H1 (cell line): ENCODE results near the gene TMEM63C. TPM values are rescaled to one million over a fixed set of nuclear protein-coding genes. Genes with fewer than 3 reads are reported as not detected.
"Not testable (repeated sequence)": the region's sequence is repeated elsewhere in the genome, so short reads cannot be mapped to it uniquely, and the experiment has no call there.

ENCODE experiments used
- CTCF ChIA-PET: fragments of 300-600 bp; sonication (Branson Sonifier 250); formaldehyde crosslinking; loops from one replicate; lab custom pipeline; 2021; ENCODE audit not compliant: partially characterized antibody; lab: Charles Lee
- POLR2A ChIA-PET: fragments of 300-600 bp; sonication (Branson Sonifier 250); formaldehyde crosslinking; loops from one replicate; lab custom pipeline; 2021; ENCODE audit warnings: inconsistent platforms; ENCODE audit not compliant: partially characterized antibody; lab: Charles Lee
- DNase-seq, 2 experiments: peaks; one replicate each; pipeline versions ENCODE4 v3.0.0 to v3.0.0-alpha.2; 2010 to 2022; ENCODE audit warnings: low spot score in 2 of 2, low read depth in 1 of 2, mixed read lengths in 1 of 2
- FAIRE-seq: peaks from 2 replicates; lab custom pipeline; 2011; peaks lifted over from hg19 to GRCh38; lab: Jason Lieb, UNC
- H2AFZ ChIP-seq: 2 replicates; pipeline ENCODE4 v1.8.1; 2012; ENCODE audit warnings: low read length, inconsistent platforms
- H2AK5ac ChIP-seq: 2 replicates; pipeline ENCODE4 v1.6.1; 2013; ENCODE audit warnings: low read depth, low read length
- H2BK120ac ChIP-seq: replicated peaks from 2 replicates; pipeline ENCODE3; 2013; ENCODE audit warnings: low read depth, low read length, inconsistent platforms
- H2BK12ac ChIP-seq: 2 replicates; pipeline ENCODE4 v1.6.1; 2013; ENCODE audit warnings: low read depth, low read length
- H2BK15ac ChIP-seq: 2 replicates; pipeline ENCODE4 v1.6.1; 2013; ENCODE audit warnings: low read length
- H2BK20ac ChIP-seq: 2 replicates; pipeline ENCODE4 v1.6.1; 2013; ENCODE audit warnings: low read length
- H2BK5ac ChIP-seq: 2 replicates; pipeline ENCODE4 v1.6.1; 2013; ENCODE audit warnings: low read depth, low read length
- H3K14ac ChIP-seq: 2 replicates; pipeline ENCODE4 v1.6.1; 2013; ENCODE audit warnings: inconsistent platforms; ENCODE audit not compliant: insufficient read length
- H3K18ac ChIP-seq: 2 replicates; pipeline ENCODE4 v1.6.1; 2013; ENCODE audit warnings: low read length; ENCODE audit errors: extremely low read depth
- H3K23ac ChIP-seq: 2 replicates; pipeline ENCODE4 v1.6.1; 2013; ENCODE audit warnings: inconsistent platforms; ENCODE audit not compliant: insufficient read length
- H3K23me2 ChIP-seq: 2 replicates; pipeline ENCODE4 v1.6.1; 2013; ENCODE audit warnings: low read depth, low read length
- H3K27ac ChIP-seq: 2 replicates; pipeline ENCODE4 v1.6.1; 2011; ENCODE audit warnings: low read depth, low read length, inconsistent platforms
- H3K27me3 ChIP-seq, 4 experiments: replicated peaks in 1 of 4; 1 replicate in 1 of 4; 2 replicates in 3 of 4; pipeline versions ENCODE4 v1.6.1 to v1.8.1; 2011 to 2013; ENCODE audit warnings: low read length in 3 of 4, mild to moderate bottlenecking in 3 of 4, inconsistent platforms in 2 of 4, mixed read lengths in 2 of 4, moderate library complexity in 1 of 4; ENCODE audit not compliant: control insufficient read depth in 3 of 4, insufficient read depth in 3 of 4; ENCODE audit errors: extremely low read depth in 1 of 4
- H3K36me3 ChIP-seq, 4 experiments: 2 replicates each; pipeline versions ENCODE4 v1.6.1 to v1.8.1; 2011 to 2013; ENCODE audit warnings: mild to moderate bottlenecking in 4 of 4, low read length in 3 of 4, moderate library complexity in 2 of 4, control low read depth in 1 of 4, inconsistent platforms in 1 of 4; ENCODE audit not compliant: insufficient read depth in 4 of 4, control insufficient read depth in 2 of 4
- H3K4ac ChIP-seq: replicated peaks from 2 replicates; pipeline ENCODE3; 2013; ENCODE audit warnings: low read length, low read depth, mixed read lengths, inconsistent platforms; ENCODE audit not compliant: insufficient read length
- H3K4me1 ChIP-seq, 4 experiments: replicated peaks in 1 of 4; 1 replicate in 1 of 4; 2 replicates in 3 of 4; pipeline versions ENCODE4 v1.6.1 to v1.8.1; 2011 to 2013; ENCODE audit warnings: low read length in 3 of 4, inconsistent platforms in 2 of 4, mixed read lengths in 1 of 4; ENCODE audit not compliant: insufficient read depth in 4 of 4, control insufficient read depth in 3 of 4
- H3K4me2 ChIP-seq, 2 experiments: 2 replicates each; pipeline versions ENCODE4 v1.6.1 to v1.8.1; 2011 to 2013; ENCODE audit warnings: low read depth in 2 of 2, low read length in 2 of 2, control low read depth in 1 of 2, inconsistent platforms in 1 of 2, mild to moderate bottlenecking in 1 of 2; ENCODE audit not compliant: insufficient read depth in 1 of 2
- H3K4me3 ChIP-seq, 4 experiments: fragments of 200-600, 300-600 bp in 1 of 4; sonication (generic), shearing (Covaris generic), sonication (Bioruptor Twin) in 1 of 4; 2 replicates each; pipeline versions ENCODE4 v1.5.1 to v1.8.1; 2011 to 2016; ENCODE audit warnings: low read length in 4 of 4, low read depth in 3 of 4, control low read depth in 2 of 4, inconsistent platforms in 2 of 4, mild to moderate bottlenecking in 2 of 4, mixed read lengths in 1 of 4, moderate library complexity in 1 of 4; ENCODE audit not compliant: insufficient read depth in 2 of 4; ENCODE audit errors: extremely low read depth in 1 of 4
- H3K56ac ChIP-seq: replicated peaks from 2 replicates; pipeline ENCODE3; 2013; ENCODE audit warnings: low read depth, mild to moderate bottlenecking, mixed read lengths, low read length, inconsistent platforms; ENCODE audit not compliant: insufficient read length
- H3K79me1 ChIP-seq: 2 replicates; pipeline ENCODE4 v1.6.1; 2013; ENCODE audit warnings: low read depth, low read length, control low read depth
- H3K79me2 ChIP-seq, 2 experiments: 2 replicates each; pipeline versions ENCODE4 v1.6.1 to v1.8.1; 2012 to 2013; ENCODE audit warnings: low read length in 2 of 2, mild to moderate bottlenecking in 2 of 2, inconsistent platforms in 1 of 2; ENCODE audit not compliant: insufficient read depth in 2 of 2, control insufficient read depth in 1 of 2
- H3K9ac ChIP-seq, 4 experiments: replicated peaks in 1 of 4; 1 replicate in 1 of 4; 2 replicates in 3 of 4; pipeline versions ENCODE4 v1.6.1 to v1.8.1; 2011 to 2013; ENCODE audit warnings: low read depth in 3 of 4, low read length in 3 of 4, control low read depth in 2 of 4, mild to moderate bottlenecking in 2 of 4, moderate library complexity in 2 of 4, inconsistent platforms in 1 of 4; ENCODE audit errors: extremely low read depth in 1 of 4
- H3K9me3 ChIP-seq, 2 experiments: 2 replicates each; pipeline versions ENCODE4 v1.6.1 to v1.8.1; 2012 to 2013; ENCODE audit warnings: mild to moderate bottlenecking in 2 of 2, moderate library complexity in 2 of 2, control low read depth in 1 of 2, inconsistent platforms in 1 of 2, low read depth in 1 of 2, low read length in 1 of 2, mixed read lengths in 1 of 2; ENCODE audit not compliant: insufficient read depth in 2 of 2
- H4K20me1 ChIP-seq, 2 experiments: replicated peaks in 1 of 2; 2 replicates each; pipeline versions ENCODE3 to v1.8.1; 2011 to 2013; ENCODE audit warnings: inconsistent platforms in 2 of 2, low read length in 2 of 2, mild to moderate bottlenecking in 1 of 2; ENCODE audit not compliant: insufficient read depth in 2 of 2, control insufficient read depth in 1 of 2
- H4K5ac ChIP-seq: 2 replicates; pipeline ENCODE4 v1.6.1; 2013; ENCODE audit warnings: low read length, low read depth, mixed read lengths, inconsistent platforms; ENCODE audit not compliant: insufficient read length
- H4K8ac ChIP-seq: 2 replicates; pipeline ENCODE4 v1.8.0; 2013; ENCODE audit warnings: mild to moderate bottlenecking, moderate library complexity, low read length, inconsistent platforms; ENCODE audit not compliant: insufficient read depth; ENCODE audit errors: extremely low read depth
- H4K91ac ChIP-seq: replicated peaks from 2 replicates; pipeline ENCODE3; 2013; ENCODE audit warnings: low read length, mixed read lengths, inconsistent platforms; ENCODE audit not compliant: insufficient read length
- WGBS, 2 experiments: shearing (Covaris generic) in 1 of 2; methylation state at CpG; one replicate each; pipeline versions ENCODE4 v1.1.6 to v1.1.7; 2013 to 2015; ENCODE audit warnings: low lambda C conversion rate in 2 of 2, mixed read lengths in 2 of 2, inconsistent platforms in 1 of 2, low coverage in 1 of 2, missing lambda C conversion rate in 1 of 2; ENCODE audit not compliant: insufficient replicate concordance in 2 of 2, insufficient coverage in 1 of 2, insufficient read length in 1 of 2; ENCODE audit errors: extremely low coverage in 1 of 2, missing lambda C conversion rate in 1 of 2; 5-methylcytosine and 5-hydroxymethylcytosine counted together
- polyA plus RNA-seq, 7 experiments: library from polyadenylated mRNA; depleted of rRNA in 3 of 7; stranded (reverse) in 5 of 7; unstranded in 2 of 7; fragments of >200 nt in 5 of 7; fragments of 200-250 nt in 2 of 7; gene quantifications; 1 replicate in 5 of 7; 2 replicates in 1 of 7; 4 replicates in 1 of 7; pipeline versions ENCODE4 v1.2.1 to v1.2.3, GENCODE V29; 2011 to 2013; ENCODE audit warnings: missing spikeins in 2 of 7, mixed read lengths in 2 of 7
- total RNA-seq: library from RNA; stranded (reverse); fragmentation: NEBNext Ultra II Directional; extraction: Animal tissue kit (Norgen Biotek cat#: 25700); gene quantifications from 2 replicates; pipeline ENCODE4 v1.2.1, GENCODE V29; 2021

Gene TMEM63C
- total and polyA plus RNA-seq, 2 of the 8 experiments (the other 6 are each of a cell fraction or from before 2014, with no cell fraction given) = 3.0 to 7.6 TPM

- FAIRE-seq, H2BK15ac ChIP-seq, H3K27ac ChIP-seq, H3K18ac ChIP-seq, H2BK12ac ChIP-seq, H2AK5ac ChIP-seq, H3K4me1 ChIP-seq, H4K20me1 ChIP-seq, H3K9me3 ChIP-seq, H3K79me2 ChIP-seq, H3K14ac ChIP-seq, H4K8ac ChIP-seq, H3K23ac ChIP-seq, H2BK120ac ChIP-seq, POLR2A ChIA-PET, H2BK20ac ChIP-seq, H2BK5ac ChIP-seq, H3K79me1 ChIP-seq, H4K91ac ChIP-seq, H3K23me2 ChIP-seq, H3K36me3 ChIP-seq, DNase-seq, H3K9ac ChIP-seq, H3K4ac ChIP-seq, H3K56ac ChIP-seq, H3K4me3 ChIP-seq, H3K4me2 ChIP-seq, H3K27me3 ChIP-seq, H2AFZ ChIP-seq, H4K5ac ChIP-seq: not testable (repeated sequence)
- CTCF ChIA-PET = interaction anchor here (1.8 to 3.1 kb wide), 3 partner anchors 14 to 22 kb away, joined by 5 to 18 read pairs (median 6); no protein-coding TSS in a partner anchor
- 91% methylated on average over 8 of the region's 9 CpGs; no CpG with 5 or more reads in 1 of the 2 experiments for WGBS, 2 experiments
Observed at GRCh38 chr14:77173911-77174617, 7.5 kb upstream of the TMEM63C start.
